Erythroblast (primary cell): ENCODE measurements around the gene MEGF9.

Experiments
- GATA1 ChIP-seq: IDR thresholded peaks from 2 replicates; pipeline ENCODE4 v1.6.1; 2011; ENCODE audit warnings: low read depth, mild to moderate bottlenecking, control low read depth, low read length, moderate library complexity
- POLR2A ChIP-seq: IDR thresholded peaks from 2 replicates; pipeline ENCODE4 v1.6.1; 2011; ENCODE audit warnings: mild to moderate bottlenecking, low read length

DNA sequence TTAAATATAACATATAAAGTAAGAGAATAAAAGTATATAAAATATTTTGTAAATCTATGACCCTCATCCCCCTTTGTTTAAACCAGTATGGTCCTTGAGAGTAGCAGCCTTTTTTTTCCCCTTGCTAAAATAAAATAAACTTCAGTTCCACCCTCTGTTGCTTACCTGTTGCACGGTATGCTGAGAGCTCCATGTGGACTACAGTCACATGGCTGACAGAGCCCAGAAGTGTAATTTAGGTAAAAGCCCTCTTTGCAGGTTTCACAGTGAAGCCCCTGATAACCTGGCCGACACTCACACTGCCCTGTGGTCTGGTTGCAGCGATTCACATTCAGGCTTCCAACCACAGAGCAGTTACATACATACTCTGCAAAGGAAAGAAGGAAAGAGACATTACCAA is 55.1 kb downstream of the MEGF9 start:
- TF ChIP-seq POLR2A (no peak), GATA1 (no peak)
